Tibial nerve (tissue), 4 donors: Measurements from ENCODE around the gene HNRNPLL. TPM values are rescaled to one million over a fixed set of nuclear protein-coding genes. Genes with fewer than 3 reads are reported as not detected.

Experiments
- DNase-seq, 2 donors: peaks; one replicate each; pipeline ENCODE4 v3.0.0-alpha.2; 2019; ENCODE audit warnings: low spot score in 2 of 2
- H3K27ac ChIP-seq, 4 donors: fragments of 200-600 bp; sonication (generic) in 3 of 4; one replicate each; pipeline ENCODE4 v1.5.1; 2017 to 2019; ENCODE audit warnings: mild to moderate bottlenecking in 1 of 4
- H3K27me3 ChIP-seq, 2 donors: fragments of 200-600 bp; sonication (generic) in 1 of 2; one replicate each; pipeline versions ENCODE4 v1.5.1 to v1.6.0; 2017 to 2019
- H3K36me3 ChIP-seq, 3 donors: fragments of 200-600 bp; sonication (generic); one replicate each; pipeline ENCODE4 v1.5.1; 2018 to 2019
- H3K4me1 ChIP-seq, 4 donors: fragments of 200-600 bp; sonication (generic) in 3 of 4; one replicate each; pipeline ENCODE4 v1.5.1; 2017 to 2019
- H3K4me3 ChIP-seq, 4 donors: fragments of 200-600 bp; sonication (generic) in 3 of 4; one replicate each; pipeline ENCODE4 v1.5.1; 2017 to 2019; ENCODE audit warnings: mild to moderate bottlenecking in 1 of 4, moderate library complexity in 1 of 4
- H3K9me3 ChIP-seq, 4 donors: fragments of 200-600 bp; sonication (generic) in 3 of 4; one replicate each; pipeline ENCODE4 v1.5.1; 2017 to 2019
- CTCF ChIP-seq, 5 experiments: fragments of 200-600 bp in 3 of 5; fragments of 450-650 bp in 2 of 5; sonication (generic) in 3 of 5; IDR thresholded peaks; one replicate each; pipeline ENCODE4 v1.5.1; 2016 to 2019; ENCODE audit warnings: antibody characterized with exemption in 5 of 5, mild to moderate bottlenecking in 3 of 5, moderate library complexity in 2 of 5
- EP300 ChIP-seq, 2 donors: sonication (generic); formaldehyde crosslinking; IDR thresholded peaks; one replicate each; pipeline ENCODE4 v1.6.1; 2017; ENCODE audit warnings: antibody characterized with exemption in 2 of 2, mild to moderate bottlenecking in 1 of 2
- POLR2A ChIP-seq, 2 donors: fragments of 450-650 bp; IDR thresholded peaks; one replicate each; pipeline ENCODE4 v1.6.1; 2017; ENCODE audit warnings: antibody characterized with exemption in 2 of 2, mild to moderate bottlenecking in 2 of 2, moderate library complexity in 2 of 2
- WGBS, 2 donors: methylation state at CpG; one replicate each; pipeline ENCODE4 v1.1.5; 2018; 5-methylcytosine and 5-hydroxymethylcytosine counted together
- total RNA-seq, 4 donors: library from RNA; depleted of rRNA; stranded (reverse); fragments of >200 nt; gene quantifications; one replicate each; pipeline ENCODE4 v1.1.0, GENCODE V29; 2016

HNRNPLL gene
- total RNA-seq, 4 donors from 2014 or later = 49.5 to 62.5 (median 53.5) TPM

- Histone ChIP-seq H3K4me1 (no peaks in the 10 kb centered on the region), H3K27ac (no peak overlapping the region), H3K36me3 (peaks cover 0 to 24% (median 0%) of the 10 kb centered on the region in 3 donors), H3K27me3 (no peaks in the 10 kb centered on the region), H3K4me3 (no peak overlapping the region), H3K9me3 (no peaks in the 10 kb centered on the region)
- DNase-seq = no peak
- 92 to 94% methylated on average over 8 of the region's 8 CpGs for WGBS, 2 donors
- TF ChIP-seq EP300 (IDR thresholded peaks at IDR 0.05) (no peak), POLR2A (IDR thresholded peaks at IDR 0.05) (no peak), CTCF (IDR thresholded peaks at IDR 0.05) (no peak)
These were observed 47.6 kb downstream of the HNRNPLL start for GRCh38 chr2:38554973-38555595.

GRCh38 chr2:38553554-38553953 is 49.2 kb downstream of the HNRNPLL start:
- no peak for TF ChIP-seq CTCF (IDR thresholded peaks at IDR 0.05)
- no peak for TF ChIP-seq EP300 (IDR thresholded peaks at IDR 0.05)
- TF ChIP-seq POLR2A (IDR thresholded peaks at IDR 0.05) = no peak
- Histone ChIP-seq H3K4me1 (no peaks in the 10 kb centered on the region), H3K4me3 (no peak overlapping the region), H3K27ac (no peak overlapping the region), H3K36me3 (peaks cover 0 to 23% (median 0%) of the 10 kb centered on the region in 3 donors), H3K9me3 (no peaks in the 10 kb centered on the region), H3K27me3 (no peaks in the 10 kb centered on the region)
- WGBS, 2 donors = 95 to 96% methylated on average over 2 of the region's 2 CpGs
- no peak for DNase-seq

GRCh38 chr2:38552259-38552658 is 50.5 kb downstream of the HNRNPLL start:
- no peaks in the 10 kb centered on the region for H3K4me1 ChIP-seq
- peaks cover 0 to 23% (median 0%) of the 10 kb centered on the region in 3 donors for H3K36me3 ChIP-seq
- H3K27me3 ChIP-seq = no peaks in the 10 kb centered on the region
- no peak for DNase-seq
- H3K4me3 ChIP-seq = no peak overlapping the region
- H3K27ac ChIP-seq = no peak overlapping the region
- 71 to 73% methylated on average over 2 of the region's 2 CpGs for WGBS, 2 donors
- TF ChIP-seq EP300 (IDR thresholded peaks at IDR 0.05) (no peak), POLR2A (IDR thresholded peaks at IDR 0.05) (no peak), CTCF (IDR thresholded peaks at IDR 0.05) (no peak)
- no peaks in the 10 kb centered on the region for H3K9me3 ChIP-seq

GRCh38 chr2:38551746-38552145 is 51.0 kb downstream of the HNRNPLL start:
- H3K4me3 ChIP-seq = no peak overlapping the region
- WGBS, 2 donors = 93 to 95% methylated on average over 2 of the region's 2 CpGs
- H3K4me1 ChIP-seq = no peaks in the 10 kb centered on the region
- no peak overlapping the region for H3K27ac ChIP-seq
- H3K27me3 ChIP-seq = no peaks in the 10 kb centered on the region
- TF ChIP-seq POLR2A (IDR thresholded peaks at IDR 0.05) (no peak), EP300 (IDR thresholded peaks at IDR 0.05) (no peak), CTCF (IDR thresholded peaks at IDR 0.05) (no peak)
- H3K36me3 ChIP-seq = peaks cover 0 to 23% (median 0%) of the 10 kb centered on the region in 3 donors
- peaks cover 0 to 3% (median 0%) of the 10 kb centered on the region in 4 donors for H3K9me3 ChIP-seq
- DNase-seq = no peak

GRCh38 chr2:38551171-38551570 is 51.6 kb downstream of the HNRNPLL start:
- Histone ChIP-seq H3K4me3 (no peak overlapping the region), H3K27me3 (no peaks in the 10 kb centered on the region), H3K9me3 (peaks cover 0 to 8% (median 0%) of the 10 kb centered on the region in 4 donors), H3K27ac (no peak overlapping the region), H3K36me3 (peaks cover 0 to 23% (median 0%) of the 10 kb centered on the region in 3 donors), H3K4me1 (no peaks in the 10 kb centered on the region)
- no peak for DNase-seq
- WGBS, 2 donors = 95 to 96% methylated on average over 3 of the region's 3 CpGs
- TF ChIP-seq CTCF (IDR thresholded peaks at IDR 0.05) (no peak), POLR2A (IDR thresholded peaks at IDR 0.05) (no peak), EP300 (IDR thresholded peaks at IDR 0.05) (no peak)
